GM21360 (cell line): ENCODE results near the gene MAU2.
"Not testable (repeated sequence)": the region's sequence is repeated elsewhere in the genome, so short reads cannot be mapped to it uniquely, and the experiment has no call there.

Experiments
- ATAC-seq: cut with Tn5 transposase; IDR thresholded peaks from one replicate; pipeline ENCODE4 v1.9.1; 2021; ENCODE audit warnings: mild to moderate bottlenecking, moderate library complexity; ENCODE audit not compliant: unreplicated experiment

MAU2 gene

GRCh38 chr19:19381007-19381926 is 60.6 kb downstream of the MAU2 start:
- no peak for ATAC-seq

GRCh38 chr19:19382118-19382517 is 61.5 kb downstream of the MAU2 start:
- ATAC-seq: no peak

- ATAC-seq: no peak
These were observed 63.9 kb downstream of the MAU2 start for GRCh38 chr19:19384486-19384885.

- peak; percentile 86 for ATAC-seq
These were observed 64.7 kb downstream of the MAU2 start for GRCh38 chr19:19385131-19385895.

GRCh38 chr19:19385896-19386869 is 65.6 kb downstream of the MAU2 start:
- no peak for ATAC-seq

GRCh38 chr19:19387108-19387507 is 66.5 kb downstream of the MAU2 start:
- ATAC-seq: no peak

- ATAC-seq: no peak
These were observed 68.2 kb downstream of the MAU2 start for GRCh38 chr19:19388568-19389555.

- ATAC-seq: not testable (repeated sequence)
These were observed 69.1 kb downstream of the MAU2 start for GRCh38 chr19:19389683-19390082.

- ATAC-seq: not testable (repeated sequence)
These were observed 73.7 kb downstream of the MAU2 start for GRCh38 chr19:19394333-19394732.

- ATAC-seq: no peak
These were observed 79.3 kb downstream of the MAU2 start for GRCh38 chr19:19399733-19400433.

GRCh38 chr19:19402656-19403372 is 82.2 kb downstream of the MAU2 start:
- no peak for ATAC-seq

- ATAC-seq: no peak
These were observed 82.8 kb downstream of the MAU2 start for GRCh38 chr19:19403373-19403901.

- ATAC-seq: peak; percentile 72
These were observed 84.5 kb downstream of the MAU2 start, which contains the start of gene GATAD2A for GRCh38 chr19:19404879-19405860. GATAD2A (plus strand) TSS chr19:19405675; CDS start chr19:19465346, 59,671 bp downstream.

- ATAC-seq: peak; percentile 6
These were observed 85.6 kb downstream of the MAU2 start for GRCh38 chr19:19405971-19406877.

- no peak for ATAC-seq
These were observed 86.4 kb downstream of the MAU2 start for GRCh38 chr19:19406878-19407632.
